ENCODE data around the gene AGMO. TPM values are rescaled to one million over a fixed set of nuclear protein-coding genes. Genes with fewer than 3 reads are reported as not detected.

Gene AGMO
- total and polyA plus RNA-seq, 2 donors (not counting 1 experiment from before 2014, with no cell fraction given) = 0.06 TPM; not detected in 1

DNA sequence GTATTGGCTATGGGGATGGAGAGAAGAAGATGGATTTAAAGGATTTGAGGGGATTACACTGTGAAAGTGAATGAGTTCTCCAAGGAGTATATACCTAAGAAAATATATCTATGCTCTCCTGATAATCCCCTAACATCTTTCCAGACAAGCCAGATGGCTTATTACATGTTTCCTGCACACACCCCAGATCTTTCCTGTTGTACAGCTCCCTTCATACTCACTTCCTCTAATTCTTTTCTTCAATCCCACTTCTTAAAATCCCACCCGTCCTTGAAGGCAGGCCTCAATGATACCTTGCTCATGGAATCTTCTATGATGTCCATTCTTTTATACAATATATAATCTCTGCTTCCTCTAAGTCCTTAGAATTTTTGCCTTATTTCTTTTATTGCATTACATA, 342.1 kb downstream of the AGMO start:
- Histone ChIP-seq H3K27ac (ENCODE audit: insufficient read depth, low read length) (no peak overlapping the region), H3K79me2 (ENCODE audit: control insufficient read depth, insufficient read depth, low read length) (no peaks in the 10 kb centered on the region), H4K20me1 (ENCODE audit: control insufficient read depth, extremely low read depth, insufficient read depth, low read length) (no peaks in the 10 kb centered on the region), H2AFZ (ENCODE audit: low read length) (no peak overlapping the region), H3K36me3 (ENCODE audit: control insufficient read depth, insufficient read depth, low read length) (no peaks in the 10 kb centered on the region), H3K4me1 (ENCODE audit: control insufficient read depth, extremely low read depth, insufficient read depth, low read length) (no peaks in the 10 kb centered on the region), H3K9me3 (ENCODE audit: control insufficient read depth, insufficient read depth, low read depth, low read length) (no peaks in the 10 kb centered on the region), H3K9ac (ENCODE audit: insufficient read depth, low read length) (no peak overlapping the region), H3K4me2 (ENCODE audit: extremely low read depth, insufficient read depth, low read length) (no peak overlapping the region), H3K4me3 (replicated peaks in 1 of 4; ENCODE audit: control extremely low read depth in 1 of 4, insufficient read depth in 1 of 4, low read depth in 3 of 4, low read length in 4 of 4) (no peak overlapping the region), H3K27me3 (ENCODE audit: control insufficient read depth, insufficient read depth, low read length) (no peaks in the 10 kb centered on the region)
- no peak for DNase-seq (ENCODE audit: low read depth in 2 of 2)
- no peak for TF ChIP-seq EZH2 (IDR thresholded peaks at IDR 0.05; ENCODE audit: low read length, missing control alignments)
- TF ChIP-seq, protein P1, sequence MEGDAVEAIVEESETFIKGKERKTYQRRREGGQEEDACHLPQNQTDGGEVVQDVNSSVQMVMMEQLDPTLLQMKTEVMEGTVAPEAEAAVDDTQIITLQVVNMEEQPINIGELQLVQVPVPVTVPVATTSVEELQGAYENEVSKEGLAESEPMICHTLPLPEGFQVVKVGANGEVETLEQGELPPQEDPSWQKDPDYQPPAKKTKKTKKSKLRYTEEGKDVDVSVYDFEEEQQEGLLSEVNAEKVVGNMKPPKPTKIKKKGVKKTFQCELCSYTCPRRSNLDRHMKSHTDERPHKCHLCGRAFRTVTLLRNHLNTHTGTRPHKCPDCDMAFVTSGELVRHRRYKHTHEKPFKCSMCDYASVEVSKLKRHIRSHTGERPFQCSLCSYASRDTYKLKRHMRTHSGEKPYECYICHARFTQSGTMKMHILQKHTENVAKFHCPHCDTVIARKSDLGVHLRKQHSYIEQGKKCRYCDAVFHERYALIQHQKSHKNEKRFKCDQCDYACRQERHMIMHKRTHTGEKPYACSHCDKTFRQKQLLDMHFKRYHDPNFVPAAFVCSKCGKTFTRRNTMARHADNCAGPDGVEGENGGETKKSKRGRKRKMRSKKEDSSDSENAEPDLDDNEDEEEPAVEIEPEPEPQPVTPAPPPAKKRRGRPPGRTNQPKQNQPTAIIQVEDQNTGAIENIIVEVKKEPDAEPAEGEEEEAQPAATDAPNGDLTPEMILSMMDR (conservative IDR thresholded peaks at IDR 0.05 in 1 of 2, IDR thresholded peaks at IDR 0.05 in 1 of 2; ENCODE audit: low read depth in 1 of 2, low read length in 2 of 2) = no peak

DNA sequence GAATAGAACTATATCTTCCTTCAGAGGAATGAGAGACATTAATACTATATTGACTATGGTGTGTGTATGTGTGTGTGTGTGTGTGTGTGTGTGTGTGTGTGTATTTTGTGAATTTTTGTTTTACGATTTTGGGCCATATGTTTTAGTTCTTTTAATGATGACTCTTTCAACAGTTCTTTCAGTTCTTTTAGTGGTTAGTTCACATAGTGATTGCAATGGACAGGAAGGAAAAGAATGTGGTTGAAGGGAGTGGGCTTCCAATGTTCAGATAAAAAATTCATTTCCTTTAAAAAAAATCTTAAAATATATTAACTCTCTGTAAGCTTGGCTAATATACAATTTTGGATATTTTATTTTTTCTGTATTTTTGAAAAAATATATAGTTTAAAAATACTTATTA, 343.6 kb downstream of the AGMO start:
- H3K27me3 ChIP-seq (ENCODE audit: control insufficient read depth, insufficient read depth, low read length) = no peaks in the 10 kb centered on the region
- TF ChIP-seq, protein P1 (conservative IDR thresholded peaks at IDR 0.05 in 1 of 2, IDR thresholded peaks at IDR 0.05 in 1 of 2; ENCODE audit: low read depth in 1 of 2, low read length in 2 of 2) = no peak
- no peak for TF ChIP-seq EZH2 (IDR thresholded peaks at IDR 0.05; ENCODE audit: low read length, missing control alignments)
- H3K9ac ChIP-seq (ENCODE audit: insufficient read depth, low read length) = no peak overlapping the region
- no peaks in the 10 kb centered on the region for H3K36me3 ChIP-seq (ENCODE audit: control insufficient read depth, insufficient read depth, low read length)
- H3K4me2 ChIP-seq (ENCODE audit: extremely low read depth, insufficient read depth, low read length) = no peak overlapping the region
- H3K79me2 ChIP-seq (ENCODE audit: control insufficient read depth, insufficient read depth, low read length) = no peaks in the 10 kb centered on the region
- H3K9me3 ChIP-seq (ENCODE audit: control insufficient read depth, insufficient read depth, low read depth, low read length) = no peaks in the 10 kb centered on the region
- no peaks in the 10 kb centered on the region for H4K20me1 ChIP-seq (ENCODE audit: control insufficient read depth, extremely low read depth, insufficient read depth, low read length)
- no peak overlapping the region for H3K4me3 ChIP-seq (replicated peaks in 1 of 4; ENCODE audit: control extremely low read depth in 1 of 4, insufficient read depth in 1 of 4, low read depth in 3 of 4, low read length in 4 of 4)
- no peak for DNase-seq (ENCODE audit: low read depth in 2 of 2)
- H3K4me1 ChIP-seq (ENCODE audit: control insufficient read depth, extremely low read depth, insufficient read depth, low read length) = no peaks in the 10 kb centered on the region
- H3K27ac ChIP-seq (ENCODE audit: insufficient read depth, low read length) = no peak overlapping the region
- no peak overlapping the region for H2AFZ ChIP-seq (ENCODE audit: low read length)

DNA sequence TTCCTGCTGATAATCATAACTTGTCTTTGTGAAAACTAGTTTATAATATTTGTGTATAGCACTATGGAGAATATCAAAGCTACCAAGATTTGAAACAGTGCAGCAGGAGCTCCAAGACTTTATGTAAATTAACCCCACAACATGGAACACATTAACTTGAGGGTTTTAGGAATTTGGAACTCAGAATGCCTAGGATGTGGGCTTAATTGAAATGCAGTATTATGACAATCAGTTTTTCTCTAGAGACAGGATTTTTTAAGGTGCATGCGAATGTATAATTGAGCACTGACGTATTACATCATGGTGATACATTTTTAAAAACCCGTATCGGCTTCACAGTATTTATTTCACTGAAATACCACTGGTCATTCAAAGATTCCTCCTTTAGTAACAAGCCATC, 346.2 kb downstream of the AGMO start:
- Histone ChIP-seq H3K79me2 (ENCODE audit: control insufficient read depth, insufficient read depth, low read length) (no peaks in the 10 kb centered on the region), H3K4me3 (replicated peaks in 1 of 4; ENCODE audit: control extremely low read depth in 1 of 4, insufficient read depth in 1 of 4, low read depth in 3 of 4, low read length in 4 of 4) (no peak overlapping the region), H2AFZ (ENCODE audit: low read length) (no peak overlapping the region), H3K27me3 (ENCODE audit: control insufficient read depth, insufficient read depth, low read length) (no peaks in the 10 kb centered on the region), H3K9ac (ENCODE audit: insufficient read depth, low read length) (no peak overlapping the region), H4K20me1 (ENCODE audit: control insufficient read depth, extremely low read depth, insufficient read depth, low read length) (no peaks in the 10 kb centered on the region), H3K4me1 (ENCODE audit: control insufficient read depth, extremely low read depth, insufficient read depth, low read length) (no peaks in the 10 kb centered on the region), H3K4me2 (ENCODE audit: extremely low read depth, insufficient read depth, low read length) (no peak overlapping the region), H3K9me3 (ENCODE audit: control insufficient read depth, insufficient read depth, low read depth, low read length) (no peaks in the 10 kb centered on the region), H3K36me3 (ENCODE audit: control insufficient read depth, insufficient read depth, low read length) (no peaks in the 10 kb centered on the region), H3K27ac (ENCODE audit: insufficient read depth, low read length) (no peak overlapping the region)
- DNase-seq (ENCODE audit: low read depth in 2 of 2) = peak in 1 of 2 donors; percentile 23
- TF ChIP-seq, protein P1 (conservative IDR thresholded peaks at IDR 0.05 in 1 of 2, IDR thresholded peaks at IDR 0.05 in 1 of 2; ENCODE audit: low read depth in 1 of 2, low read length in 2 of 2) = no peak
- TF ChIP-seq EZH2 (IDR thresholded peaks at IDR 0.05; ENCODE audit: low read length, missing control alignments) = no peak
